HL-60/S4 (cell line): ENCODE results near the gene MRGPRX1.
"Not testable (repeated sequence)": the region's sequence is repeated elsewhere in the genome, so short reads cannot be mapped to it uniquely, and the experiment has no call there.

ENCODE experiments used
- in situ Hi-C: fragments of 300-500 bp; cut with MboI; formaldehyde crosslinking; loops from 2 replicates; pipeline ENCODE4 v1.14.3; 2022; ENCODE audit warnings: low sequenced_read_pairs

The MRGPRX1 gene

GRCh38 chr11:18939314-18939713 lies at the start of gene MRGPRX1:
Gene MRGPRX1 (minus strand): TSS chr11:18939414. CDS start chr11:18934784, 4,630 bp downstream.
- in situ Hi-C loops = no loop called here

- in situ Hi-C loops = no loop called here
Measured at GRCh38 chr11:18987454-18988231, 48.4 kb upstream of the MRGPRX1 start.

GRCh38 chr11:18986744-18987143 lies 47.5 kb upstream of the MRGPRX1 start:
- in situ Hi-C loops = no loop called here

GRCh38 chr11:18981897-18982296 lies 42.7 kb upstream of the MRGPRX1 start:
- in situ Hi-C loops = no loop called here

GRCh38 chr11:18974192-18974591 lies 35.0 kb upstream of the MRGPRX1 start:
- in situ Hi-C loops = no loop called here

GRCh38 chr11:18972336-18972735 lies 33.1 kb upstream of the MRGPRX1 start:
- in situ Hi-C loops = no loop called here

GRCh38 chr11:18969720-18970119 lies 30.5 kb upstream of the MRGPRX1 start:
- in situ Hi-C loops = no loop called here

GRCh38 chr11:18958221-18958910 lies 19.2 kb upstream of the MRGPRX1 start:
- in situ Hi-C loops = no loop called here

GRCh38 chr11:18956630-18957029 lies 17.4 kb upstream of the MRGPRX1 start:
- in situ Hi-C loops = no loop called here

GRCh38 chr11:18936002-18936673 lies 3.1 kb downstream of the MRGPRX1 start:
- in situ Hi-C loops = no loop called here

- in situ Hi-C loops = no loop called here
Measured at GRCh38 chr11:18934195-18934814, 4.9 kb downstream of the MRGPRX1 start.

GRCh38 chr11:18927550-18928322 lies 11.5 kb downstream of the MRGPRX1 start:
- in situ Hi-C loops = no loop called here

GRCh38 chr11:18925426-18925825 lies 13.8 kb downstream of the MRGPRX1 start:
- in situ Hi-C loops = not testable (repeated sequence)

GRCh38 chr11:18912883-18913282 lies 26.3 kb downstream of the MRGPRX1 start:
- in situ Hi-C loops = no loop called here

- in situ Hi-C loops = no loop called here
Measured at GRCh38 chr11:18907391-18907790, 31.8 kb downstream of the MRGPRX1 start.

- in situ Hi-C loops = not testable (repeated sequence)
Measured at GRCh38 chr11:18900637-18901036, 38.6 kb downstream of the MRGPRX1 start.

- in situ Hi-C loops = not testable (repeated sequence)
Measured at GRCh38 chr11:18900151-18900611, 39.0 kb downstream of the MRGPRX1 start.

GRCh38 chr11:18891712-18892111 lies 47.5 kb downstream of the MRGPRX1 start:
- in situ Hi-C loops = not testable (repeated sequence)

- in situ Hi-C loops = no loop called here
Measured at GRCh38 chr11:18890615-18891014, 48.6 kb downstream of the MRGPRX1 start.
